ENCODE results near the gene CX3CL1. TPM values are rescaled to one million over a fixed set of nuclear protein-coding genes. Genes with fewer than 3 reads are reported as not detected.

CX3CL1 gene
- total and polyA plus RNA-seq, 2 of the 13 experiments (the other 11 are each of a cell fraction or from before 2014, with no cell fraction given), result 57.3 to 60.8 TPM

DNA sequence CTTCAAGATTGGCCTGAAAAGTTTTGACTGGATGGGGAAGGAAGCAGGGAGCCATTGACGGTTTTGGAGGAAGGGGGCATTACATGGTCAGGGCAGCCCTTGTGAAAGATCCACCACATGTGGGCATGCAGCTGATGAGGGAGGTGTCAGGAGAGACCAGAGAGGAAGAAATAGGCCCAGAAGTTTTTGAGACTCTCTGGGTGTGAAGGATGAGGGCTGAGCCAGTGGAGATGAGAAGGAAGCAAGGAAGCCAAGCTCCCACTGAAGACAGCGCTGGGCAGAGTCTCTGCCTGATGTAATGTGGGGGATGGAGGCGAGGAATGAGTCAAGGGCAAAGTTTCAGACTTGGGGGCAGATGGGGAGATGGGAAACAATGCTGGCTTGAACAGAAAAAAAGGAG is 32.8 kb downstream of the CX3CL1 start:
- Histone ChIP-seq H3K27me3 (ENCODE audit: control insufficient read depth in 1 of 2, insufficient read depth in 2 of 2, low read length in 2 of 2) (peaks cover 0 to 16% of the 10 kb centered on the region in 2 experiments; a peak in 4 of 5 replicates), H3K79me2 (ENCODE audit: insufficient read depth, low read length) (no peaks in the 10 kb centered on the region), H3K4me3 (replicated peaks in 1 of 3; ENCODE audit: insufficient read depth in 1 of 3, low read depth in 2 of 3, low read length in 3 of 3) (no peak overlapping the region), H3K4me2 (ENCODE audit: low read depth, low read length) (no peak overlapping the region), H4K20me1 (ENCODE audit: insufficient read depth, low read length) (no peaks in the 10 kb centered on the region), H2AFZ (ENCODE audit: low read length) (no peak overlapping the region), H3K9ac (ENCODE audit: insufficient read depth, low read depth, low read length) (no peak overlapping the region), H3K36me3 (replicated peaks in 1 of 2; ENCODE audit: control insufficient read depth in 1 of 2, insufficient read depth in 2 of 2, low read length in 2 of 2) (no peaks in the 10 kb centered on the region), H3K9me3 (ENCODE audit: low read length) (no peaks in the 10 kb centered on the region), H3K4me1 (ENCODE audit: insufficient read depth, low read length) (peaks cover 16% of the 10 kb centered on the region; the same call in 1 of the 2 replicates), H3K27ac (ENCODE audit: extremely low read length, insufficient read depth, low read length) (no peak overlapping the region)
- no peak for TF ChIP-seq ZNF549 (CRISPR knock-in tag; IDR thresholded peaks at IDR 0.05)
- TF ChIP-seq ZIK1 (CRISPR knock-in tag; IDR thresholded peaks at IDR 0.05; ENCODE audit: borderline replicate concordance, low read depth), result no peak
- TF ChIP-seq ZNF350 (CRISPR knock-in tag; IDR thresholded peaks at IDR 0.05; ENCODE audit: borderline replicate concordance, low read depth), result no peak
- no peak for TF ChIP-seq NFATC3 (CRISPR knock-in tag; IDR thresholded peaks at IDR 0.05)
- TF ChIP-seq ATAD3A (CRISPR knock-in tag; IDR thresholded peaks at IDR 0.05), result no peak
- no peak for TF ChIP-seq ZBTB39 (CRISPR knock-in tag; IDR thresholded peaks at IDR 0.05)
- TF ChIP-seq ATF6 (CRISPR knock-in tag; conservative IDR thresholded peaks at IDR 0.05), result no peak
- no peak for TF ChIP-seq PLRG1 (conservative IDR thresholded peaks at IDR 0.05)
- TF ChIP-seq, protein P1, sequence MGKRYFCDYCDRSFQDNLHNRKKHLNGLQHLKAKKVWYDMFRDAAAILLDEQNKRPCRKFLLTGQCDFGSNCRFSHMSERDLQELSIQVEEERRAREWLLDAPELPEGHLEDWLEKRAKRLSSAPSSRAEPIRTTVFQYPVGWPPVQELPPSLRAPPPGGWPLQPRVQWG (CRISPR knock-in tag; IDR thresholded peaks at IDR 0.05; ENCODE audit: borderline replicate concordance, low read depth), result no peak
- TF ChIP-seq SETDB1 (CRISPR knock-in tag; IDR thresholded peaks at IDR 0.05; ENCODE audit: borderline replicate concordance), result no peak
- TF ChIP-seq, protein P2, sequence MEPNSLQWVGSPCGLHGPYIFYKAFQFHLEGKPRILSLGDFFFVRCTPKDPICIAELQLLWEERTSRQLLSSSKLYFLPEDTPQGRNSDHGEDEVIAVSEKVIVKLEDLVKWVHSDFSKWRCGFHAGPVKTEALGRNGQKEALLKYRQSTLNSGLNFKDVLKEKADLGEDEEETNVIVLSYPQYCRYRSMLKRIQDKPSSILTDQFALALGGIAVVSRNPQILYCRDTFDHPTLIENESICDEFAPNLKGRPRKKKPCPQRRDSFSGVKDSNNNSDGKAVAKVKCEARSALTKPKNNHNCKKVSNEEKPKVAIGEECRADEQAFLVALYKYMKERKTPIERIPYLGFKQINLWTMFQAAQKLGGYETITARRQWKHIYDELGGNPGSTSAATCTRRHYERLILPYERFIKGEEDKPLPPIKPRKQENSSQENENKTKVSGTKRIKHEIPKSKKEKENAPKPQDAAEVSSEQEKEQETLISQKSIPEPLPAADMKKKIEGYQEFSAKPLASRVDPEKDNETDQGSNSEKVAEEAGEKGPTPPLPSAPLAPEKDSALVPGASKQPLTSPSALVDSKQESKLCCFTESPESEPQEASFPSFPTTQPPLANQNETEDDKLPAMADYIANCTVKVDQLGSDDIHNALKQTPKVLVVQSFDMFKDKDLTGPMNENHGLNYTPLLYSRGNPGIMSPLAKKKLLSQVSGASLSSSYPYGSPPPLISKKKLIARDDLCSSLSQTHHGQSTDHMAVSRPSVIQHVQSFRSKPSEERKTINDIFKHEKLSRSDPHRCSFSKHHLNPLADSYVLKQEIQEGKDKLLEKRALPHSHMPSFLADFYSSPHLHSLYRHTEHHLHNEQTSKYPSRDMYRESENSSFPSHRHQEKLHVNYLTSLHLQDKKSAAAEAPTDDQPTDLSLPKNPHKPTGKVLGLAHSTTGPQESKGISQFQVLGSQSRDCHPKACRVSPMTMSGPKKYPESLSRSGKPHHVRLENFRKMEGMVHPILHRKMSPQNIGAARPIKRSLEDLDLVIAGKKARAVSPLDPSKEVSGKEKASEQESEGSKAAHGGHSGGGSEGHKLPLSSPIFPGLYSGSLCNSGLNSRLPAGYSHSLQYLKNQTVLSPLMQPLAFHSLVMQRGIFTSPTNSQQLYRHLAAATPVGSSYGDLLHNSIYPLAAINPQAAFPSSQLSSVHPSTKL (CRISPR knock-in tag; IDR thresholded peaks at IDR 0.05), result no peak
- no peak for TF ChIP-seq SKI (IDR thresholded peaks at IDR 0.05; ENCODE audit: partially characterized antibody)
- no peak for TF ChIP-seq MAF1 (CRISPR knock-in tag; IDR thresholded peaks at IDR 0.05; ENCODE audit: borderline replicate concordance)
- ChIA-PET CTCF (ENCODE audit: low intra/inter-chr PET ratio, low total read pairs) (no interaction called here), POLR2A (interaction anchor here (1.5 kb wide), 1 partner anchor 33 kb away, joined by 4 read pairs; the partner anchor contains the start of gene CX3CL1)
- intact Hi-C loops (cut with micrococcal nuclease; ENCODE audit: unreplicated experiment), result no loop called here
- no peak for DNase-seq (ENCODE audit: low spot score)
- 60% methylated on average over 3 of the region's 3 CpGs for whole genome bisulfite sequencing (ENCODE audit: low lambda C conversion rate)
- no peak for ATAC-seq
- no peak for FAIRE-seq
- in situ Hi-C loops (cut with HindIII; ENCODE audit: extremely low pct_ligation_motif_present, low pct_unique_long_range_greater_than_20kb), result no loop called here
- BruUV-seq (replicated peaks), result no TSS peak

Measured in HepG2 (cell line).